Measurements from ENCODE around the gene ELMO3.

ELMO3 gene

GRCh38 chr16:67244387-67245185 is 45.7 kb downstream of the ELMO3 start:
- DNase-seq: no peak

GRCh38 chr16:67245186-67245585 is 46.3 kb downstream of the ELMO3 start:
- DNase-seq: no peak

- no peak for DNase-seq
Observed at GRCh38 chr16:67245674-67246080, 46.7 kb downstream of the ELMO3 start.

- DNase-seq: peak; percentile 36 to 55
Observed at GRCh38 chr16:67246081-67246755, 47.3 kb downstream of the ELMO3 start.

GRCh38 chr16:67246756-67247191 is 47.8 kb downstream of the ELMO3 start:
- DNase-seq: peak; percentile 47 to 52

GRCh38 chr16:67247192-67248072 is 48.5 kb downstream of the ELMO3 start, which contains the start of gene FHOD1:
FHOD1 (minus strand) TSS chr16:67247481; CDS start chr16:67247410, 71 bp downstream.
- DNase-seq: peak; percentile 61 to 85

GRCh38 chr16:67248073-67248400 is 49.1 kb downstream of the ELMO3 start:
- DNase-seq: no peak

- peak in 1 of 2 experiments; percentile 14 for DNase-seq
Observed at GRCh38 chr16:67248401-67249177, 49.7 kb downstream of the ELMO3 start, which contains the start of gene SLC9A5. SLC9A5 (plus strand) TSS chr16:67248979; CDS start chr16:67249015, 36 bp downstream.

GRCh38 chr16:67249178-67250044 is 50.5 kb downstream of the ELMO3 start:
- DNase-seq: no peak

- DNase-seq: no peak
Observed at GRCh38 chr16:67250045-67250327, 51.1 kb downstream of the ELMO3 start.

GRCh38 chr16:67252609-67253497 is 53.9 kb downstream of the ELMO3 start:
- no peak for DNase-seq

All from NCI-H1930 (cell line).